Activated CD8-positive, alpha-beta memory T cell treated with anti-CD3 and anti-CD28 coated beads for 4 hours (primary cell): ENCODE measurements around the gene FOXC1.

Experiments used
- DNase-seq, 2 donors: peaks; one replicate each; pipeline ENCODE4 v3.0.0-alpha.2; 2020; ENCODE audit warnings: low read depth in 2 of 2

The FOXC1 gene

GRCh38 chr6:1643830-1644445, 34.2 kb downstream of the FOXC1 start:
- no peak for DNase-seq

GRCh38 chr6:1644516-1645060, 34.9 kb downstream of the FOXC1 start:
- no peak for DNase-seq

- DNase-seq = no peak
Observed at GRCh38 chr6:1645466-1646185, 35.9 kb downstream of the FOXC1 start.

GRCh38 chr6:1651362-1651761, 41.6 kb downstream of the FOXC1 start:
- DNase-seq = no peak

- DNase-seq = no peak
Observed at GRCh38 chr6:1652842-1653241, 43.1 kb downstream of the FOXC1 start.

GRCh38 chr6:1654054-1654453, 44.3 kb downstream of the FOXC1 start:
- no peak for DNase-seq

- no peak for DNase-seq
Observed at GRCh38 chr6:1657116-1657770, 47.5 kb downstream of the FOXC1 start.

- no peak for DNase-seq
Observed at GRCh38 chr6:1657771-1658165, 48.1 kb downstream of the FOXC1 start.

- DNase-seq = no peak
Observed at GRCh38 chr6:1658212-1659005, 48.7 kb downstream of the FOXC1 start.

- no peak for DNase-seq
Observed at GRCh38 chr6:1659816-1660215, 50.1 kb downstream of the FOXC1 start.

GRCh38 chr6:1662534-1662933, 52.8 kb downstream of the FOXC1 start:
- DNase-seq = no peak
